Measurements from ENCODE around the gene IPO7. TPM values are rescaled to one million over a fixed set of nuclear protein-coding genes. Genes with fewer than 3 reads are reported as not detected.

The IPO7 gene
- total and polyA plus RNA-seq, 2 of the 13 experiments (the other 11 are each of a cell fraction or from before 2014, with no cell fraction given) = 59.4 to 98.4 TPM

- TF ChIP-seq ZNF710 (CRISPR knock-in tag; IDR thresholded peaks at IDR 0.05; ENCODE audit: borderline replicate concordance) = no peak
- peak; percentile 62; the same call in 1 of the 2 replicates for TF ChIP-seq ZBTB25 (CRISPR knock-in tag; IDR thresholded peaks at IDR 0.05)
- TF ChIP-seq CC2D1A (CRISPR knock-in tag; IDR thresholded peaks at IDR 0.05) = no peak
- no peak for TF ChIP-seq ZNF362 (CRISPR knock-in tag; IDR thresholded peaks at IDR 0.05; ENCODE audit: borderline replicate concordance)
- TF ChIP-seq DBP (CRISPR knock-in tag; IDR thresholded peaks at IDR 0.05; ENCODE audit: not compliant biosample characterization) = no peak
- TF ChIP-seq MBNL3 (CRISPR knock-in tag; conservative IDR thresholded peaks at IDR 0.05) = no peak
- TF ChIP-seq RXRB (CRISPR knock-in tag; IDR thresholded peaks at IDR 0.05; ENCODE audit: borderline replicate concordance) = no peak; the same call in 1 of the 2 replicates
- TF ChIP-seq KIAA2018 (CRISPR knock-in tag; IDR thresholded peaks at IDR 0.05; ENCODE audit: borderline replicate concordance) = no peak
- no peak for TF ChIP-seq ZNF775 (CRISPR knock-in tag; IDR thresholded peaks at IDR 0.05; ENCODE audit: borderline replicate concordance)
- no peak for TF ChIP-seq PLSCR1 (CRISPR knock-in tag; IDR thresholded peaks at IDR 0.05; ENCODE audit: borderline replicate concordance)
- TF ChIP-seq ZBTB43 (CRISPR knock-in tag; conservative IDR thresholded peaks at IDR 0.05) = no peak
Observed at GRCh38 chr11:9460322-9461062, 76.0 kb downstream of the IPO7 start, which contains the start of gene ZNF143 (continued).

Data from HepG2 (cell line).